Measurements from ENCODE around the gene GRIN2D. TPM values are rescaled to one million over a fixed set of nuclear protein-coding genes. Genes with fewer than 3 reads are reported as not detected.

Gene GRIN2D
- total RNA-seq (2014; rRNA removed; shearing (Covaris generic)), result not detected in 2 replicates

DNA sequence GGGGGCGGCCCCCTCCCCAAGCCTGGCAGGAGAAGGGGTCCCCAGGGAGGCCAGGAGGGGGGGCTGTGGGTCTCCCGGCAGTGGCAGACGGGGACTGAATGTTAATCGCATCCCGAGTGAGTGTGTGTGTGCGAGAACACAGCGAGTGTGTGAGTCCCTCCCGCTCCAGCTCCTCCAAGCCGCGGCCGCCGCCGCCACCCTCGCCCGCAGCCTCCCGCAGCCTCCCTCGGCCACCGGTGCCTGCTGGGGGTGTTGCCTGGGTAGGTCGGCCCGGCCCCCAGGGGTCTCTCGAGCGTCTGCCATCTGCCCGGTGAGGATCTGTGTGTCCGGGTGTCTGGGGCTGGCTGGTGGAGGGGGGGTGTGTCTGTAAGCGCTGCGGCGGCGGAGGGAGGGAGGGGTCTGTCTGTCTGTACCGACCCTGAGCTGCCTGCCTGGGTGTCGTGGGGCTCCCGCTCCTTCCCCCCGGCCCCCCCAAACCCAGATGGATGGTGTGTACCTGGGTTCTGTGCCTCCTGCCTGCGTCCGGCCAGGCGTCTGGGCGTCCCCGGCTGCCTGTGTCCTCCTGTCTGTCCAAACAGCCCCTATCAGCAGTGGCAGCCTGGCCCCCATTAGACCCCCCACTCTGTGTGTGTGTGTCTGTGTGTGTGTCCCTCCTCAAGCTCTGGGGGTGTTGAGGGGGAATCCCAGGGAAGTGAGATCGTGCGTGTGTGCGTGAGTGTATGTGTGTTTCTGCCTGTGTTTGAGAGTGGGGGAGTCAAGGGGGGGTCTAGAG, at the start of gene GRIN2D:
TSS of gene GRIN2D (plus strand) at position 110 of the 772 bp plus-strand sequence. CDS start 4,725 bp downstream, outside the sequence.
- no peak for DNase-seq (ENCODE audit: low spot score)

GRCh38 chr19:48344892-48345291, 48.6 kb upstream of the GRIN2D start:
- no peak for DNase-seq (ENCODE audit: low spot score)

DNA sequence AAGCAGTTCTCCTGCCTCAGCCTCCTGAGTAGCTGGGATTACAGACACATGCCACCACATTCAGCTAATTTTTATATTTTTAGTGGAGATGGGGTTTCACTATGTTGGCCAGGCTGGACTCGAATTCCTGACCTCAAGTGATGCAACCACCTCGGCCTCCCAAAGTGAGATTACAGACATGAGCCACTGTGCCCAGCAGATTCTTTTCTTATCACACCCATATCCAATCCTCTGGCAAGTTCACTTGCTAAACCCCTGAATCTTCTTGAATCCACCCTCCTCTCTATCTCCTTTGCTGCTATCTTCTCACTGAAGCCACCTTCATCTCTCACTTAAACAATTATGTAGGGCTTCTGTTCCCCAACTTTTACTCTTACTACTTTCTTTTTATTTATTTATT, 47.3 kb upstream of the GRIN2D start:
- DNase-seq (ENCODE audit: low spot score), result no peak

DNA sequence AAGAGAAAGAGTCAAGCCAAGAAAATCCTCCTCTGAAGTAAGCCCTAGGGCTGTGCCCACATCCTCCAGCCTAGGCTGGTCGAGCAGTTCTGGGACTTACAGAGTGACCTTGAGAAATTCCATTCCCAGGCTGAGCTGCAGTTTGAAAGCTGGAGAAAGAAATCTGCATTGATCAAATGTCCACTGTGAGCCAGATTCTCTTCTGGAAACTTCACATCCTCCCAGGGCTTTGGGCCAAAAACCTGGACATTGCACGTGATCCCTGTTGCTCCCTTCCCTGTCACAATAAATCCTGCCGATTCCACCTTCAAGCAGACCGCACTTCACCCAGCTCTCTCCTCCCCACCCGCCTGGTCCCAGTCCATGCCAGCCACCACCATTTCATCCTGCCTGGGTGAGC, 45.4 kb upstream of the GRIN2D start:
- DNase-seq (ENCODE audit: low spot score), result peak; percentile 51

DNA sequence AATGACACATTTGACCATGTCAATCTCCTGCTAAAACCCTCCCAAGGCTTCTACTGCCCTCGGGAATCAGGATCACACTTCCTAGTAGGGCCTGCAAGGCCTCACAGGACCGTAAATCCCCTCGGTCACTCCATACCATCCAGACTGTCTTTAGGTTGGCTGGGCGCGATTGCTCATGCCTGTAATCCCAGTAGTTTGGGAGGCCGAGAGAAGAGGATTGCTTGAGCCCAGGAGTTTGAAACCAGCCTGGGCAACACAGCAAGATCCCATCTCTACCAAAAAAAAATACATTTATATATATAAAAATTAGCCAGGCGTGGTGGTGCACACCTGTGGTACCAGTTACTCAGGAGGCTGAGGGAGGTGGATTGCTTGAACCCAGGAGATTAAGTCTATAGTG, 44.7 kb upstream of the GRIN2D start:
- no peak for DNase-seq (ENCODE audit: low spot score)

DNA sequence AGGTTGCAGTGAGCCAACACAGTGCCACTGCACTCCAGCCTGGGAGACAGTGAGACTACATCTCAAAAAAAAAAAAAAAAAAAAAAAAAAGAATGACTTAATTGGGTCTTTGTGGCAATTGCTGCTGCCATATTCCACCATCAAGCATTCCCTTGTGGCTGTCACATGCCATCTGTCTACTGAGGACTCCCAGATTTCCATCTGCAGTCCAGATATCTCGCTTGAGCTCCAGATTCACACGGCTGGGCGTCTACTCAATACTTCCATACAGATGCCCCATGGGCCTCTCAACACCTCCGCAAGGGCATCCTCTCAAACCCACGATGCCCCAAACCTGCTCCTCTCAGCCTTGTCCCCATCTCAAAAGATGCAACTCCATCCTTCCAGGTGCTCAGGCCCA, 42.6 kb upstream of the GRIN2D start:
- no peak for DNase-seq (ENCODE audit: low spot score)

DNA sequence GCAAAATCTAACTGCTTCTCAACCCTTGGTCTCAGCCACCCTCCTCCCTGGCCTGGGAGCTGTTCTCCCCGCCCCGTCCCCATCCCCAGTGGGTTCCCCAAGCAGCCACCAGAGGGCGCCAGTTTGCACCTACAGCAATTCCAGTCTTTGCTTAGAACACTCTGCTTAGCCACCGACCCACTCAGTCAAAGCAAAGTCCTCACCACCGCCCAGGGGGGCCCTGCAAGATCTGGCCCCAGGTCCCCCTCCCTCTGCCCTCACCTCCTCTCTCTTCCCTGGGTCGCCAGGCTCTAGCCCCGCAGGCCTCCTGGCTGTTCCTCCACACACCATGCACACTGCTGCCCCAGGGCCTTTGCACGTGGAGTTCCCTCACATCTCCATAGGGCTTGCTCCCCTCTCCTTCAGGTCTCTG, 42.1 kb upstream of the GRIN2D start:
- DNase-seq (ENCODE audit: low spot score), result no peak

GRCh38 chr19:48353677-48354076, 39.8 kb upstream of the GRIN2D start:
- no peak for DNase-seq (ENCODE audit: low spot score)

GRCh38 chr19:48354332-48354992, 39.0 kb upstream of the GRIN2D start:
- peak; percentile 38 for DNase-seq (ENCODE audit: low spot score)

GRCh38 chr19:48355365-48355954, 38.0 kb upstream of the GRIN2D start:
- no peak for DNase-seq (ENCODE audit: low spot score)

GRCh38 chr19:48359123-48359522, 34.3 kb upstream of the GRIN2D start:
- no peak for DNase-seq (ENCODE audit: low spot score)

- no peak for DNase-seq (ENCODE audit: low spot score)
Measured at GRCh38 chr19:48361912-48362311, 31.6 kb upstream of the GRIN2D start.

GRCh38 chr19:48362716-48363499, 30.6 kb upstream of the GRIN2D start:
- DNase-seq (ENCODE audit: low spot score), result peak; percentile 86

GRCh38 chr19:48363500-48363809, 30.0 kb upstream of the GRIN2D start:
- no peak for DNase-seq (ENCODE audit: low spot score)

- peak; percentile 96 for DNase-seq (ENCODE audit: low spot score)
Measured at GRCh38 chr19:48363810-48364597, 29.5 kb upstream of the GRIN2D start, which contains the start of the genes SYNGR4 and TMEM143. Gene SYNGR4 (plus strand): TSS chr19:48364367. CDS start chr19:48365843, 1,476 bp downstream. Gene TMEM143 (minus strand): TSS chr19:48363940. CDS start chr19:48363920, 20 bp downstream.

GRCh38 chr19:48364598-48365348, 28.7 kb upstream of the GRIN2D start:
- DNase-seq (ENCODE audit: low spot score), result no peak

DNA sequence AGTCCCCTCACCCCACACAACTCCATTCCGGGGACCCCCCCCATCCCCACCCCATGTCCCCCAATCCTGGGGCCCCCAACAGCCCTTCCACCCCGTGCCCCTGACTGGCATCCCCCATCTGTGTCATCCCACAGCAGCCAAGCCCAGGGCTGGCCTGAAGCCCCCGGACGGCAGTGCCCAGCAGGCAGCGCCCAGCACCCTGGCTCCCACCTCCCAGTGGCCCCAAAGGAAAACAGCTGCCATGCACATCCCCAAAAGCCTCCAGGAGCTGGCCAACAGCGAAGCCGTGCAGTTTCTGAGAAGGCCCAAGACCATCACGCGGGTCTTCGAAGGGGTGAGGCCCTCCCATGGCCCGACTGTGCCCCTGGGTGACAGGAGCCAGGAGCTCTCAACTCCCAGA, 27.9 kb upstream of the GRIN2D start:
- no peak for DNase-seq (ENCODE audit: low spot score)

DNA sequence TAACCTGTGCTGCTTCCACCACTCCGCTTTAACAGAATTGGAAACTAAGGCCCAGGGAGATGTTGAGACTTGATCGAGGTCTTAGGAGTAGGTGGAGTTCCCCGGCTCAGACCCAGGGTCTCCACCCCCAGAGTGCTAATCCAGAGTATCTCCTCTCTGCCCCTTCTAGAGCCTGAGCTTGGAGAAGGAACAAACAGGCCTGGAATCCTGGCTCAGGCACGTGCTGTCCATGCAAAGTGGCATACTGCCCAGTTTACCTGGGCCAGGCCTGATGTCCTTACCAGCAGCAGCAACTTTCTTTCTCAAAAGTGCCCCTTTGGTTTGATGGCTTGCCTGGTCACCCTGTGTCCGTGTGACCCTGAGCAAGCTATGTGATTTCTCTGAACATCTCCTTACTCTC, 25.6 kb upstream of the GRIN2D start:
- DNase-seq (ENCODE audit: low spot score), result no peak

DNA sequence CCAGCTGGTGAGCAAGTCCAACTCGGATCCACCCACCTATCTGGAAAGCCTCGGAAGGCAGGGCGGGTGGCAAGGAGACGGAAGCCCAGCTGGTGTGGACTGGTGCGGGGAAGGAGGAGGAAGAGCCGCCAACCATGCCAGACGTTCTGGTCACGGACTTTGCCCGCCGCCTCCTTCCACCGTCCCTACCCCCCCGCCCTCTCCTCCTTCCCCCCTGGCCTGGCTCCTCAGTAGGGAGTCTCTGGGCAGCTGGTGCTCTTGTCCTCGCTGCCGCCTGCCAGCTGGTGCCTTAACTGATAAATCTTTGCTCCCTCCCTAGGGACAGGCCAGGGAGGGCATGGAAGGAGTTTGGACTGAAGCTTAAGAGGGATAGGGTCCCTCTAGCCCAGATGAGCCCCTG, 24.5 kb upstream of the GRIN2D start:
- DNase-seq (ENCODE audit: low spot score), result no peak

- DNase-seq (ENCODE audit: low spot score), result no peak
Measured at GRCh38 chr19:48370955-48371354, 22.5 kb upstream of the GRIN2D start.

- DNase-seq (ENCODE audit: low spot score), result no peak
Measured at GRCh38 chr19:48371367-48371766, 22.1 kb upstream of the GRIN2D start.

Measured in A172 (cell line).